Spleen (tissue), 11 donors: ENCODE data around the gene RAP2A. TPM values are rescaled to one million over a fixed set of nuclear protein-coding genes. Genes with fewer than 3 reads are reported as not detected.

Experiments used
- DNase-seq: peaks from one replicate; pipeline ENCODE4 v3.0.0-alpha.2; 2020
- H3K27ac ChIP-seq, 8 donors: fragments of 200-600 bp; sonication (generic) in 7 of 8; 1 replicate in 4 of 8; 2 replicates in 4 of 8; pipeline versions ENCODE4 v1.5.0 to v1.8.0; 2016 to 2021; ENCODE audit warnings: inconsistent platforms in 4 of 8, mild to moderate bottlenecking in 4 of 8, moderate library complexity in 1 of 8
- H3K27me3 ChIP-seq, 7 donors: fragments of 200-600 bp; sonication (generic) in 6 of 7; replicated peaks in 1 of 7; 1 replicate in 4 of 7; 2 replicates in 3 of 7; pipeline versions ENCODE4 v1.5.0 to v1.8.0; 2016 to 2021; ENCODE audit warnings: inconsistent platforms in 3 of 7, mild to moderate bottlenecking in 1 of 7
- H3K36me3 ChIP-seq, 6 donors: fragments of 200-600 bp; sonication (generic) in 5 of 6; 1 replicate in 4 of 6; 2 replicates in 2 of 6; pipeline versions ENCODE4 v1.5.0 to v1.8.0; 2016 to 2021; ENCODE audit warnings: inconsistent platforms in 2 of 6
- H3K4me1 ChIP-seq, 6 donors: fragments of 200-600 bp; sonication (generic) in 5 of 6; 1 replicate in 3 of 6; 2 replicates in 3 of 6; pipeline versions ENCODE4 v1.5.0 to v1.8.0; 2016 to 2021; ENCODE audit warnings: inconsistent platforms in 3 of 6
- H3K4me3 ChIP-seq, 8 donors: fragments of 200-600 bp; sonication (generic) in 7 of 8; 1 replicate in 4 of 8; 2 replicates in 4 of 8; pipeline versions ENCODE4 v1.5.0 to v1.8.0; 2016 to 2021; ENCODE audit warnings: inconsistent platforms in 4 of 8, mild to moderate bottlenecking in 4 of 8, moderate library complexity in 2 of 8
- H3K9me3 ChIP-seq, 8 donors: fragments of 200-600 bp; sonication (generic) in 7 of 8; 1 replicate in 4 of 8; 2 replicates in 4 of 8; pipeline versions ENCODE4 v1.5.0 to v1.8.0; 2016 to 2021; ENCODE audit warnings: inconsistent platforms in 4 of 8
- CTCF ChIP-seq, 11 experiments: fragments of 200-600 bp in 7 of 11; fragments of 450-650 bp in 4 of 11; sonication (generic) in 4 of 11; IDR thresholded peaks in 8 of 11; conservative IDR thresholded peaks in 3 of 11; 1 replicate in 7 of 11; 2 replicates in 4 of 11; pipeline versions ENCODE4 v1.4.0 to v1.8.0; 2016 to 2021; ENCODE audit warnings: antibody characterized with exemption in 11 of 11, inconsistent platforms in 4 of 11, mild to moderate bottlenecking in 1 of 11
- POLR2A ChIP-seq, 3 donors: fragments of 450-650 bp; IDR thresholded peaks; one replicate each; pipeline ENCODE4 v1.5.1; 2017; ENCODE audit warnings: antibody characterized with exemption in 3 of 3, mild to moderate bottlenecking in 1 of 3
- POLR2AphosphoS5 ChIP-seq, 3 donors: sonication (generic); formaldehyde crosslinking; IDR thresholded peaks; one replicate each; pipeline ENCODE4 v1.5.1; 2017; ENCODE audit warnings: antibody characterized with exemption in 3 of 3
- WGBS, 5 donors: extraction: QIAGEN DNeasy Blood & Tissue Kit in 3 of 5; methylation state at CpG; one replicate each; pipeline versions ENCODE4 v1.1.5 to v1.1.7; 2013 to 2018; 5-methylcytosine and 5-hydroxymethylcytosine counted together
- intact Hi-C: fragments of 100-400 bp; cut with DNase I; formaldehyde crosslinking; loops from one replicate; pipeline ENCODE4 v1.15.0; 2023; ENCODE audit warnings: low total_unique reads
- polyA plus RNA-seq, 3 donors: library from polyadenylated mRNA; stranded (reverse); fragments of 200-250 nt; gene quantifications; one replicate each; pipeline ENCODE4 v1.2.1, GENCODE V29; 2013
- small RNA-seq, 4 donors: library from RNA; depleted of rRNA; stranded (forward); fragments of <200 nt; gene quantifications; one replicate each; pipeline ENCODE3, GENCODE V24; 2016
- total RNA-seq, 7 donors: library from RNA; depleted of rRNA in 3 of 7; stranded (reverse); fragments of >200 nt in 3 of 7; fragmentation: NEBNext Ultra II Directional in 4 of 7; extraction: Animal tissue kit (Norgen Biotek cat#: 25700) in 4 of 7; gene quantifications; one replicate each; pipeline versions ENCODE4 v1.1.0 to v1.2.1, GENCODE V29; 2016 to 2021
- donor health status: healthy with polysubstance abuse.
- donor health status: DM: no; HTN: no; CAD: no; lungs with moderate emphysema.
- donor health status: DM: no; HTN: no; CAD: no.
- donor health status: Bipolar disorder and iron deficiency.
- donor health status: healthy.
- donor health status: DM: no; HTN: no; CAD: no.
- donor health status: DM: yes; HTN: yes; CAD: no.

RAP2A gene
- total and polyA plus RNA-seq, 10 donors, result 5.2 to 39.0 (median 29.8) TPM

- no peaks in the 10 kb centered on the region for H3K36me3 ChIP-seq
- TF ChIP-seq CTCF (IDR thresholded peaks at IDR 0.05 in 8 of 11, conservative IDR thresholded peaks at IDR 0.05 in 3 of 11), result no peak
- no peak for TF ChIP-seq POLR2AphosphoS5 (IDR thresholded peaks at IDR 0.05)
- no peak for TF ChIP-seq POLR2A (IDR thresholded peaks at IDR 0.05)
- no peak overlapping the region for H3K4me3 ChIP-seq
- no peaks in the 10 kb centered on the region for H3K4me1 ChIP-seq
- H3K27ac ChIP-seq, result no peak overlapping the region
- DNase-seq, result no peak
- H3K27me3 ChIP-seq, result peaks cover 0 to 6% (median 0%) of the 10 kb centered on the region in 7 donors
- H3K9me3 ChIP-seq, result peaks cover 0 to 21% (median 14%) of the 10 kb centered on the region in 8 donors
- 65 to 92% (median 80%) methylated on average over 1 of the region's 1 CpG for WGBS, 5 donors
- intact Hi-C loops, result no loop called here
Observed at GRCh38 chr13:97515643-97516042, 81.7 kb downstream of the RAP2A start.

GRCh38 chr13:97517967-97518366, 84.0 kb downstream of the RAP2A start:
- peaks cover 0 to 4% (median under 1%) of the 10 kb centered on the region in 8 donors for H3K9me3 ChIP-seq
- peaks cover 0 to 2% (median 0%) of the 10 kb centered on the region in 7 donors for H3K27me3 ChIP-seq
- no peak overlapping the region for H3K27ac ChIP-seq
- no peak overlapping the region for H3K4me3 ChIP-seq
- no peak for DNase-seq
- intact Hi-C loops, result no loop called here
- H3K4me1 ChIP-seq, result no peaks in the 10 kb centered on the region
- H3K36me3 ChIP-seq, result no peaks in the 10 kb centered on the region
- no peak for TF ChIP-seq CTCF (IDR thresholded peaks at IDR 0.05 in 8 of 11, conservative IDR thresholded peaks at IDR 0.05 in 3 of 11)
- no peak for TF ChIP-seq POLR2A (IDR thresholded peaks at IDR 0.05)
- no peak for TF ChIP-seq POLR2AphosphoS5 (IDR thresholded peaks at IDR 0.05)
- 63 to 74% (median 71%) methylated on average over 1 of the region's 1 CpG for WGBS, 5 donors

Small RNA genes within 50 kb of the gene (small RNA-seq; reads per million reads assigned to genes)
- 0 reads per million in 4 donors for gene AL442067.1

Other genes starting within 250 kb of the RAP2A start
- 10 to 100 TPM; 28.2 to 56.3 (median 40.4) TPM for gene MBNL2, start 211.8 kb upstream of the RAP2A start, total RNA-seq
- 1 to 10 TPM; 7.0 to 7.7 (median 7.4) TPM for gene MBNL2, start 211.8 kb upstream of the RAP2A start, polyA plus RNA-seq